NCI-H460 (cell line): ENCODE data around the gene PRR13. TPM values are rescaled to one million over a fixed set of nuclear protein-coding genes. Genes with fewer than 3 reads are reported as not detected.
"Not testable (repeated sequence)": the region's sequence is repeated elsewhere in the genome, so short reads cannot be mapped to it uniquely, and the experiment has no call there.

Source experiments
- DNase-seq: peaks from one replicate; pipeline ENCODE4 v3.0.0-alpha.2; 2016; ENCODE audit warnings: low read depth; ENCODE audit errors: extremely low read depth
- total RNA-seq: library from RNA; depleted of rRNA; stranded (reverse); fragments of >200 nt; shearing (Covaris generic); gene quantifications from 2 replicates; pipeline ENCODE4 v1.2.3, GENCODE V29; 2014

Gene PRR13
- total RNA-seq, 1 experiment from 2014 or later = 129 TPM

- DNase-seq = no peak
Observed at GRCh38 chr12:53431187-53431586, 10.3 kb upstream of the PRR13 start.

GRCh38 chr12:53435326-53435725 is 6.2 kb upstream of the PRR13 start:
- DNase-seq = not testable (repeated sequence)

GRCh38 chr12:53439582-53439981 is 2.0 kb upstream of the PRR13 start:
- not testable (repeated sequence) for DNase-seq

GRCh38 chr12:53443955-53444354 is 2.4 kb downstream of the PRR13 start:
- no peak for DNase-seq

GRCh38 chr12:53444593-53445325 is 3.2 kb downstream of the PRR13 start:
- not testable (repeated sequence) for DNase-seq

- no peak for DNase-seq
Observed at GRCh38 chr12:53450936-53451335, 9.4 kb downstream of the PRR13 start.

GRCh38 chr12:53451661-53452158 is 10.2 kb downstream of the PRR13 start, which contains the start of gene PCBP2:
Gene PCBP2, plus strand, starts transcription at chr12:53452102. Its CDS starts 2,699 bp downstream, at chr12:53454801.
- peak; percentile 100 for DNase-seq

GRCh38 chr12:53452159-53453077 is 10.9 kb downstream of the PRR13 start:
- peak; percentile 70 for DNase-seq

GRCh38 chr12:53453953-53454640 is 12.6 kb downstream of the PRR13 start:
- DNase-seq = no peak

- no peak for DNase-seq
Observed at GRCh38 chr12:53454707-53455106, 13.2 kb downstream of the PRR13 start.

- DNase-seq = no peak
Observed at GRCh38 chr12:53456654-53457366, 15.3 kb downstream of the PRR13 start.

GRCh38 chr12:53459097-53459496 is 17.6 kb downstream of the PRR13 start:
- no peak for DNase-seq

- no peak for DNase-seq
Observed at GRCh38 chr12:53461059-53461458, 19.5 kb downstream of the PRR13 start.

- DNase-seq = no peak
Observed at GRCh38 chr12:53461591-53461990, 20.1 kb downstream of the PRR13 start.

GRCh38 chr12:53462935-53463334 is 21.4 kb downstream of the PRR13 start:
- no peak for DNase-seq

- no peak for DNase-seq
Observed at GRCh38 chr12:53463802-53464560, 22.4 kb downstream of the PRR13 start.

GRCh38 chr12:53464685-53465418 is 23.3 kb downstream of the PRR13 start:
- no peak for DNase-seq

- DNase-seq = no peak
Observed at GRCh38 chr12:53465679-53466078, 24.1 kb downstream of the PRR13 start.

- no peak for DNase-seq
Observed at GRCh38 chr12:53466640-53467039, 25.1 kb downstream of the PRR13 start.
